Vagina (tissue), 2 donors: ENCODE data around the gene GBX2.

ENCODE experiments used
- POLR2AphosphoS5 ChIP-seq, 2 donors: sonication (generic); formaldehyde crosslinking; IDR thresholded peaks; one replicate each; pipeline ENCODE4 v1.9.0; 2017; ENCODE audit warnings: antibody characterized with exemption in 2 of 2, mild to moderate bottlenecking in 2 of 2, low read depth in 1 of 2; ENCODE audit not compliant: insufficient read depth in 1 of 2
- TF ChIP-seq, protein P1 (sequence below), 3 experiments: fragments of 450-650 bp in 2 of 3; fragments of 200-600 bp in 1 of 3; sonication (generic) in 1 of 3; IDR thresholded peaks; one replicate each; pipeline ENCODE4 v1.5.1; 2017 to 2019; ENCODE audit warnings: antibody characterized with exemption in 3 of 3, mild to moderate bottlenecking in 2 of 3, moderate library complexity in 2 of 3

GRCh38 chr2:236162882-236163470, 5.2 kb downstream of the GBX2 start:
- no peak for TF ChIP-seq POLR2AphosphoS5 (IDR thresholded peaks at IDR 0.05; ENCODE audit: insufficient read depth in 1 of 2, low read depth in 1 of 2)
- TF ChIP-seq, protein P1, sequence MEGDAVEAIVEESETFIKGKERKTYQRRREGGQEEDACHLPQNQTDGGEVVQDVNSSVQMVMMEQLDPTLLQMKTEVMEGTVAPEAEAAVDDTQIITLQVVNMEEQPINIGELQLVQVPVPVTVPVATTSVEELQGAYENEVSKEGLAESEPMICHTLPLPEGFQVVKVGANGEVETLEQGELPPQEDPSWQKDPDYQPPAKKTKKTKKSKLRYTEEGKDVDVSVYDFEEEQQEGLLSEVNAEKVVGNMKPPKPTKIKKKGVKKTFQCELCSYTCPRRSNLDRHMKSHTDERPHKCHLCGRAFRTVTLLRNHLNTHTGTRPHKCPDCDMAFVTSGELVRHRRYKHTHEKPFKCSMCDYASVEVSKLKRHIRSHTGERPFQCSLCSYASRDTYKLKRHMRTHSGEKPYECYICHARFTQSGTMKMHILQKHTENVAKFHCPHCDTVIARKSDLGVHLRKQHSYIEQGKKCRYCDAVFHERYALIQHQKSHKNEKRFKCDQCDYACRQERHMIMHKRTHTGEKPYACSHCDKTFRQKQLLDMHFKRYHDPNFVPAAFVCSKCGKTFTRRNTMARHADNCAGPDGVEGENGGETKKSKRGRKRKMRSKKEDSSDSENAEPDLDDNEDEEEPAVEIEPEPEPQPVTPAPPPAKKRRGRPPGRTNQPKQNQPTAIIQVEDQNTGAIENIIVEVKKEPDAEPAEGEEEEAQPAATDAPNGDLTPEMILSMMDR (IDR thresholded peaks at IDR 0.05): no peak
